OCI-LY1 (cell line): Measurements from ENCODE around the gene GFPT2.

ENCODE experiments used
- H2AFZ ChIP-seq: fragments of 200-600 bp; sonication (generic), shearing (Covaris generic); 2 replicates; pipeline ENCODE4 v1.6.0; 2014; ENCODE audit warnings: antibody characterized with exemption, mild to moderate bottlenecking, low read length
- H3F3A ChIP-seq: fragments of 200-600 bp; sonication (generic), shearing (Covaris generic); 2 replicates; pipeline ENCODE4 v1.6.0; 2014; ENCODE audit warnings: mild to moderate bottlenecking, antibody characterized with exemption, low read length, moderate library complexity; ENCODE audit not compliant: insufficient read depth
- H3K27ac ChIP-seq: fragments of 200-600 bp; sonication (generic); 2 replicates; pipeline ENCODE4 v1.5.1; 2014; ENCODE audit warnings: low read length, mixed run types, mild to moderate bottlenecking, low read depth; ENCODE audit not compliant: poor library complexity, severe bottlenecking
- H3K27me3 ChIP-seq: fragments of 200-600 bp; sonication (generic); 2 replicates; pipeline ENCODE4 v1.6.0; 2014; ENCODE audit warnings: antibody characterized with exemption, mild to moderate bottlenecking, low read length, moderate library complexity; ENCODE audit not compliant: insufficient read depth
- H3K36me3 ChIP-seq: fragments of 200-600 bp; sonication (generic); 2 replicates; pipeline ENCODE4 v1.6.1; 2014; ENCODE audit warnings: mild to moderate bottlenecking, antibody characterized with exemption, low read length, moderate library complexity, mixed read lengths; ENCODE audit not compliant: insufficient read depth
- H3K4me1 ChIP-seq: fragments of 200-600 bp; sonication (generic); 2 replicates; pipeline ENCODE4 v1.5.1; 2014; ENCODE audit warnings: mild to moderate bottlenecking, low read length, moderate library complexity; ENCODE audit not compliant: insufficient read depth, severe bottlenecking
- H3K4me2 ChIP-seq: fragments of 200-600 bp; sonication (generic), shearing (Covaris generic); 2 replicates; pipeline ENCODE4 v1.6.1; 2014; ENCODE audit warnings: low read length
- H3K4me3 ChIP-seq: fragments of 200-600 bp; sonication (generic); 2 replicates; pipeline ENCODE4 v1.5.1; 2014; ENCODE audit warnings: low read length, low read depth, mild to moderate bottlenecking, mixed read lengths; ENCODE audit not compliant: poor library complexity, severe bottlenecking
- H3K79me2 ChIP-seq: fragments of 200-600 bp; shearing (Covaris generic); 2 replicates; pipeline ENCODE4 v1.6.1; 2016; ENCODE audit warnings: mixed run types, low read length, mixed read lengths; ENCODE audit not compliant: insufficient read depth
- H3K9ac ChIP-seq: fragments of 200-600 bp; sonication (generic), shearing (Covaris generic); 2 replicates; pipeline ENCODE4 v1.6.1; 2014; ENCODE audit warnings: mild to moderate bottlenecking, low read length, mixed read lengths
- H3K9me2 ChIP-seq: fragments of 200-600 bp; sonication (generic), shearing (Covaris generic); 2 replicates; pipeline ENCODE4 v1.6.1; 2014; ENCODE audit warnings: low read depth, mild to moderate bottlenecking, low read length, mixed read lengths
- H3K9me3 ChIP-seq: fragments of 200-600 bp; shearing (Covaris generic); 2 replicates; pipeline ENCODE4 v1.6.1; 2014; ENCODE audit warnings: low read length, mixed read lengths
- H4K20me1 ChIP-seq: fragments of 200-600 bp; sonication (generic), shearing (Covaris generic); 2 replicates; pipeline ENCODE4 v1.6.0; 2016; ENCODE audit warnings: mild to moderate bottlenecking, low read length; ENCODE audit not compliant: insufficient read depth
- EZH2 ChIP-seq: fragments of 200-600 bp; sonication (generic), shearing (Covaris generic); IDR thresholded peaks from 2 replicates; pipeline ENCODE4 v1.8.0; 2017; ENCODE audit warnings: borderline replicate concordance, mixed run types, mild to moderate bottlenecking, antibody characterized with exemption, low read length, moderate library complexity, mixed read lengths
- TF ChIP-seq, protein P1 (sequence below): fragments of 200-600 bp; sonication (generic), shearing (Covaris generic); IDR thresholded peaks from 2 replicates; pipeline ENCODE4 v1.5.1; 2017; ENCODE audit warnings: mild to moderate bottlenecking, antibody characterized with exemption, low read length, moderate library complexity, mixed read lengths

Gene GFPT2

DNA sequence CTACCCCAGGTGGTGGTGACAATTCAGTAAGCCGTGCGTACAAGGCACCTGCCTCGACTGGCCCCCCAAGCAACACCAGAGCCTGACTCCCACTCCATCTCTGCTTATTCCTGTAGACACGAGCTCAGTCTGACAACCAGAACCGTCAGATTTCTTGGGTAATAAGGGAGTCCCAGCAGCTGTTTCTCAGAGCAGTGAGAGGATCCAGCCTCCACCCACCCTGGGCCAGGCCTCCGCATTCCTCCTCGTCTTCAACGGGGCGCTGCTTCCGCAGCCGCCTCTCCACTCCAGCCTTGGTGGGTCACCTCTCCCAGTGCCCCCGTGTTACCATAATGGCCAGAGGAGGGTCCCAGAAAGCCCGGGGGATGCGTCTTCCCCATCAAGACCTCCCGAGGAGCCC lies 27.7 kb upstream of the GFPT2 start:
- no peak overlapping the region for H3K27ac ChIP-seq
- H3K9me3 ChIP-seq: no peaks in the 10 kb centered on the region
- H3K27me3 ChIP-seq: peaks cover 12% of the 10 kb centered on the region; the same call in 1 of the 2 replicates
- H3K9ac ChIP-seq: no peak overlapping the region
- H3K79me2 ChIP-seq: no peaks in the 10 kb centered on the region
- no peaks in the 10 kb centered on the region for H3F3A ChIP-seq
- H3K9me2 ChIP-seq: no peaks in the 10 kb centered on the region
- H3K4me3 ChIP-seq: no peak overlapping the region
- H2AFZ ChIP-seq: no peak overlapping the region
- no peaks in the 10 kb centered on the region for H3K36me3 ChIP-seq
- no peaks in the 10 kb centered on the region for H3K4me1 ChIP-seq
- H3K4me2 ChIP-seq: no peak overlapping the region
- H4K20me1 ChIP-seq: no peaks in the 10 kb centered on the region
- no peak for TF ChIP-seq EZH2
- TF ChIP-seq, protein P1, sequence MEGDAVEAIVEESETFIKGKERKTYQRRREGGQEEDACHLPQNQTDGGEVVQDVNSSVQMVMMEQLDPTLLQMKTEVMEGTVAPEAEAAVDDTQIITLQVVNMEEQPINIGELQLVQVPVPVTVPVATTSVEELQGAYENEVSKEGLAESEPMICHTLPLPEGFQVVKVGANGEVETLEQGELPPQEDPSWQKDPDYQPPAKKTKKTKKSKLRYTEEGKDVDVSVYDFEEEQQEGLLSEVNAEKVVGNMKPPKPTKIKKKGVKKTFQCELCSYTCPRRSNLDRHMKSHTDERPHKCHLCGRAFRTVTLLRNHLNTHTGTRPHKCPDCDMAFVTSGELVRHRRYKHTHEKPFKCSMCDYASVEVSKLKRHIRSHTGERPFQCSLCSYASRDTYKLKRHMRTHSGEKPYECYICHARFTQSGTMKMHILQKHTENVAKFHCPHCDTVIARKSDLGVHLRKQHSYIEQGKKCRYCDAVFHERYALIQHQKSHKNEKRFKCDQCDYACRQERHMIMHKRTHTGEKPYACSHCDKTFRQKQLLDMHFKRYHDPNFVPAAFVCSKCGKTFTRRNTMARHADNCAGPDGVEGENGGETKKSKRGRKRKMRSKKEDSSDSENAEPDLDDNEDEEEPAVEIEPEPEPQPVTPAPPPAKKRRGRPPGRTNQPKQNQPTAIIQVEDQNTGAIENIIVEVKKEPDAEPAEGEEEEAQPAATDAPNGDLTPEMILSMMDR: no peak

DNA sequence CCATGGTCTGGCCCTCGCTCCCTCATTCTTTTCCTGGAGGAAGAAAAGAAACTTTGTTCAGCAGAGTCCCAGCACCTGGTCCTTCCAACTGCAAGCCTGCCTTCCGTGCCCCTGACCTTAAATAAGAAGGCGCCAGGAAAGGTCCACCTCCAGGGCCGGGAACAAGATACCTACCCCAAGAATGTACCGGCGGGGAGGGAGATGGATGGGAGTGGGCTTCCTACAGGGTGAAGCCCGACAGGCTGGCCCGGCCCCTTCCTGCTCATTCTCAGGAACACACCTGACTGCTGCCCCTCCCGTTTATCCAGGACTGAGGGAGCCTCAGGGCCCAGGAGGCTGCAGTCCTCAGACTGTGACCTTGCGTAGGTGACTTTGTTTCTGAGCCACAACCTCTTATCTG lies 27.3 kb upstream of the GFPT2 start:
- Histone ChIP-seq H3K4me3 (no peak overlapping the region), H3K27ac (no peak overlapping the region), H3K36me3 (no peaks in the 10 kb centered on the region), H3K4me2 (no peak overlapping the region), H4K20me1 (no peaks in the 10 kb centered on the region), H3K4me1 (no peaks in the 10 kb centered on the region), H3K27me3 (peaks cover 12% of the 10 kb centered on the region; the same call in 1 of the 2 replicates), H3F3A (no peaks in the 10 kb centered on the region), H3K9me2 (no peaks in the 10 kb centered on the region), H3K9me3 (no peaks in the 10 kb centered on the region), H3K79me2 (no peaks in the 10 kb centered on the region), H2AFZ (no peak overlapping the region), H3K9ac (no peak overlapping the region)
- no peak for TF ChIP-seq EZH2
- TF ChIP-seq, protein P1: no peak

DNA sequence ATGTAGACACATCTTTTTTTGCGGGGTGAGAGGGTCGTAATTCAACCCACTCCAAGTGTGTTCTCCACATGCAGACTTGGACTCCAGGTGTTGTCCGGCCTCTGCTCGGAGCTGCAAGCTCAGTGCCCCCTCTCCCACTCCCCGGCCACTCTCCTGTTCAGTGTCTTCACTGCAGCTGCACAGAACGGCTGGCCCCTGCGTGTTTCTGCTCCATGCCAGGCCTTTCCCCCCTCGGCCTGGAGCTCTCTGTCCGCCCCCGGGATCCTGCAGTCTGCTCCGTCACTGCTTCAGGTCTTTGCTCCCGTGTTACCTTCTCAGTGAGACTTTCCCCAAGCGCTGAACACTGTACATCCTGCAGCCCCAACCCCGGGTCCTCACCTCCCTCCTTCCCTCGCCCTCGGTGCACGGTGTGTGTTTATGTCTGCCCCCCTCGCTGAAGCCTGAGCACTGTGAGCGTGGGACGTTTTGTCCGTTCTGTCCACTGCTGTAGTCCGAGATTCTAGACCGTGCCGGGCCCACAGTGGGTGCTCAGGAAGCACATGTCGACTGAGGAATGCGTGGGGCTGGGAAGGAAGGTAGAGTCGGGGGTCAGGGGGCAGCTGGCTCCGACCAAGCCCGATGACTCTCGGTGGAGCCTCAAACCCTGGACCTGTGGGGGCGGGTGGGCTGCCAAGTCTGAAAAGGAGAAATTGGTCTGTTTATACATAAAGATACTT lies 26.4 kb upstream of the GFPT2 start:
- Histone ChIP-seq H3K27ac (no peak overlapping the region), H3K4me2 (no peak overlapping the region), H4K20me1 (no peaks in the 10 kb centered on the region), H3K4me3 (no peak overlapping the region), H2AFZ (no peak overlapping the region), H3K9ac (no peak overlapping the region), H3K4me1 (no peaks in the 10 kb centered on the region), H3K27me3 (peaks cover 12% of the 10 kb centered on the region; the same call in 1 of the 2 replicates), H3K9me2 (no peaks in the 10 kb centered on the region), H3K79me2 (no peaks in the 10 kb centered on the region), H3K36me3 (no peaks in the 10 kb centered on the region), H3F3A (no peaks in the 10 kb centered on the region), H3K9me3 (no peaks in the 10 kb centered on the region)
- TF ChIP-seq, protein P1: no peak
